Measurements from ENCODE around the gene INPP4A.
"Not testable (repeated sequence)": the region's sequence is repeated elsewhere in the genome, so short reads cannot be mapped to it uniquely, and the experiment has no call there.

INPP4A gene

GRCh38 chr2:98444436-98445176 lies at the start of gene INPP4A:
Gene INPP4A, plus strand, starts transcription at chr2:98444858. Its CDS starts 75,191 bp downstream, at chr2:98520049.
- peak; percentile 94 for DNase-seq (ENCODE audit: low spot score)

- DNase-seq (ENCODE audit: low spot score) = no peak
These were observed 48.7 kb upstream of the INPP4A start for GRCh38 chr2:98395977-98396376.

GRCh38 chr2:98396745-98397355 lies 47.8 kb upstream of the INPP4A start:
- DNase-seq (ENCODE audit: low spot score) = no peak

- no peak for DNase-seq (ENCODE audit: low spot score)
These were observed 45.5 kb upstream of the INPP4A start for GRCh38 chr2:98399140-98399539.

GRCh38 chr2:98403878-98404277 lies 40.8 kb upstream of the INPP4A start:
- DNase-seq (ENCODE audit: low spot score) = no peak

- DNase-seq (ENCODE audit: low spot score) = no peak
These were observed 40.0 kb upstream of the INPP4A start for GRCh38 chr2:98404556-98405250.

GRCh38 chr2:98405301-98405700 lies 39.4 kb upstream of the INPP4A start:
- DNase-seq (ENCODE audit: low spot score) = no peak

DNA sequence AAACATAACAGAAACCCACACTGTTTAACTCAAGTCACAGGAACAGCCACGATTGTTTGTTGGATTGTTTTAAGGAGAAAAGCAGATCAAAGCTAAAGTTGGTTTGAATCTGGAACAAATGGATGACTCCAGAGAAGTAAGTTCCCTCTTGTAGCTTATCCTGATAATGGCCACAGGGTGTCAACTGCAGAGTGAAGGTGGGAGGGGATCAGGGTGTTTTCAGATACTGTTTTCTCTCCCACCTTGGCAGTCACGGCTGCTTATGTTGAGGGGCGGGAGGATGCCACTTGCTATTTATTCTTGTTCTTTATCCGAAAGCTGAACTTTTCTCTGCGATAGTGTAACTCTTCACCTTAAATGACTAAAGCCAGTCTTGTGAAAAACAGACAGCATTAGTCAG lies 36.5 kb upstream of the INPP4A start:
- DNase-seq (ENCODE audit: low spot score) = no peak

- no peak for DNase-seq (ENCODE audit: low spot score)
These were observed 31.8 kb upstream of the INPP4A start for GRCh38 chr2:98412751-98413458.

GRCh38 chr2:98414246-98414645 lies 30.4 kb upstream of the INPP4A start:
- not testable (repeated sequence) for DNase-seq (ENCODE audit: low spot score)

- not testable (repeated sequence) for DNase-seq (ENCODE audit: low spot score)
These were observed 28.9 kb upstream of the INPP4A start for GRCh38 chr2:98415719-98416248.

DNA sequence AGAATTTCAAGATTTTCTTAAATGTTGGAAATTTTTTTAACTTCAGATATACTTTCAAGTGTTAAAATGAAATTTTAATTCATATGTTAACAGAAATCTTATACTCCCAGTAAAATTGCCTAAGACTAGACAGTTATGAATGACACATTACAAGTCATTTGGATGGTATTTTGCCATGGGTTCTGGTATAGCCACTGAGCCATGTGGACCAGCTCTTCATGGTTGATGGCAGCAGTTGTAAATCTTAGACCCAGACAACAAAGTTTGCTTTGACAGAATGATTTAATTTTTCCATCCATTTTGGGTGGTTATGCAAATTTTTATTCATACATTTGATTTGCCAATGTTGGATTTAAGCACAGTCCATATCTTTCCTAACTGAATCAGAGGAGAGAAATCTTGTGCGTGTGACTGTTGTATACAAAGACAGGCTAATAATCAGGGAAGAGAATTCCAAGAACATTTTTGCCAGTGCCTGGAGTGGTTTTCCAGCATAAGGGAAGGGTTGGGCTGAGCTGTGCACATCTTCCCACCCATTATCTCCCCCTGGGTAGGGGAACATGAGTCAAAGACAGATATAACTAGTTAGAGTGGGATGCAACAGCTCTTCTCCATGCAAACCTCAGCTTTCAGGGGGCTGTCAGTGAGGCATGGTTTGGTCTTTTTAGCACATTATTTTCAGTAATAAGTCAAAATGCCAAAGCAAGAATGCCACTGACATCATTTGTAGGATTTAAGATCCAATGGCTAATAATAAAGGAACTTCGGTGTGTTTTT lies 28.1 kb upstream of the INPP4A start:
- DNase-seq (ENCODE audit: low spot score) = no peak

- no peak for DNase-seq (ENCODE audit: low spot score)
These were observed 25.1 kb upstream of the INPP4A start for GRCh38 chr2:98419544-98419943.

- no peak for DNase-seq (ENCODE audit: low spot score)
These were observed 24.5 kb upstream of the INPP4A start for GRCh38 chr2:98419977-98420725.

DNA sequence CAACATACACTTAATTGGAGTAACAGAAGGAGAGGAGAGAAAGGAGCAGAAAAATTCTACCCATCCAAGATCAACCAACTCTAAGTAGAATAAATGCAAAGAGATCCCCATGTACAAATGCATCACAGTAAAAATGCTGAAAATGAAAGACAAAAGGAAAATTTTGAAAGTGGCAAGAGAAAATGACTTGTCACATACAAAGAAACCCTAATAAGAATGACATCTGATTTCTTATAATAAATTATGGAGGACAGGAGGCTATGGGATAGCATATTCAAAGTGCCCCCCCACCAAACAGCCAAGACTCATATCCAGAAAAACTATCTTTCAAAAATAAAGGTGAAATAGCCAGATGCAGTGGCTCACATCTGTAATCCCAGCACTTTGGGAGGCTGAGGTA lies 22.2 kb upstream of the INPP4A start:
- DNase-seq (ENCODE audit: low spot score) = no peak

DNA sequence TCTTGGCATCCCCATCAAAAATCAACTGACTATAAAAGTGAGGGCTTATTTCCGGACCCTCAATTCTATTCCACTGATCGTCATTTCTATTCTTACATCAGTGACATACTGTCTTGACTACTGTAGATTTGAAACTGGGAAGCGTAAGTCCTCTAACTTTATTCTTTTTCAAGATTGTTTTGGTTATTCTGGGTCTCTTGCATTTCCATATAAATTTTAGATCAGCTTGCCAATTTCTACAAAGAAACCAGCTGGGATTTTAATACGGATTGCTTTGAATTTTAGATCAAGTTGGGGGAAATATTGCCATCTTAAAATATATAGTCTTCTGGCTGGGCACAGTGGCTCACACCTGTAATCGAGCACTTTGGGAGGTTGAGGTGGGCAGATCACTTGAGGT lies 17.9 kb upstream of the INPP4A start:
- DNase-seq (ENCODE audit: low spot score) = no peak

DNA sequence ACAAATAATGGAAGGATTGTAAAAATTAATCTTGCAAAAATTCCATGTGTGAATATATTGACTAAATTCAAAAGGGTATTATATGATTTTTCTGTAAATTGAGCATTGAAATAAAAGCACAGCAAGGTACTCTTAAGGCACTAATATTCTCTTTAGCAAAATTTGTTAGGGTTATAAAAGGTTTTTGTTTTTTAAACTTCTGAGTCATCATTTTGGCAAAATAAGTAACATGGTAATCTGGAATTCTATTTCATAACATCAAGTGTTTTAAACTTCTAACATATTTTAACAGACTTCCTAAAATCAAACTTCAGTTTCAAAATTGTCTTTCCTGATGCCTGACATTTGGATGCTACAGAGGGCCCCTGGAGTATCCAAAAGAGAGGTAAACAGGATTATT lies 12.5 kb upstream of the INPP4A start:
- no peak for DNase-seq (ENCODE audit: low spot score)

DNA sequence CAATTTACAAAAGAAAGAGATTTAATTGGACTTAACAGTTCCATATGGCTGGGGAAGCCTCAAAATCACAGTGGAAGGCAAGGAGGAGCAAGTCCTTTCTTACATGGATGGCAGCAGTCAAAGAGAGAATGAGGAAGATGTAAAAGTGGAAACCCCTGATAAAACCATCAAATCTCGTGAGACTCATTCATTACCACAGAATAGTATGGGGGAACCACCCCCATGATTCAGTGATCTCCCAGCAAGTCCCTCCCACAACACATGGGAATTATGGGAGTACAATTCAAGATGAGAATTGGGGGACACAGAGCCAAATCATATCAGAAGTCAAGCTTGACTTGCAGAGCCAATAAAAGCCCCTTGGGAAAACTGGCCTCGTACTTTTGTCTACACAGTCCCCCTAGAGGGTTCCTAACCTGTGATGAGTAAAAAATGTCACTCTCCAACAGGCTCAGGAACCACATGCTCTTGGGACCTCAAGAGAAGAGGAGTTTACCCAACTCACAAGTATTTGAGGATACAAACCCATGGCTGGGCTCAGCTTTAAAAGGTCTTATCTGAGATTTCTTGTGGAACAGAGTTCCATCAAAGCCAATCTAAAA lies 11.2 kb upstream of the INPP4A start:
- DNase-seq (ENCODE audit: low spot score) = no peak

- DNase-seq (ENCODE audit: low spot score) = no peak
These were observed 10.2 kb upstream of the INPP4A start for GRCh38 chr2:98434492-98434891.

DNA sequence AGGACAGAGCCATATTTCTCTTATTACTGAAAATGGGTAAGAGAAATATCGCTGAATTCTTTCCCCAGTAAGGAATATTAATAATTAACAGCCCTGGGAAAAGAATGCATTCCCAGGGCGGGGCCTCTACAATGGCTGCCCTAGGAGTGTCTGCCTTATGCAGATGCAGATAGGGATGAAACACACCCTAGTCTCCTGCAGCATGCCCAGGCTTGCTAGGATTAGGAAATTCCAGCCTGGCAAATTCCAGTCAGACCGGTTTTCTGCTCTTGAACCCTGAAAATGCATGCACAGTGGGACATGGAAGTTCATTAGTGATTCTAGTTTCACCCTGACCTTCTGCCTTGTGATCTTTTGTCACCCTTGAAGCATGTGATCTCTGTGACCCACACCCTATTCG lies 9.0 kb upstream of the INPP4A start:
- not testable (repeated sequence) for DNase-seq (ENCODE audit: low spot score)

Measured in ecto neural progenitor cell (in vitro differentiated cells).